ENCODE data around the gene ESR2.

DNA sequence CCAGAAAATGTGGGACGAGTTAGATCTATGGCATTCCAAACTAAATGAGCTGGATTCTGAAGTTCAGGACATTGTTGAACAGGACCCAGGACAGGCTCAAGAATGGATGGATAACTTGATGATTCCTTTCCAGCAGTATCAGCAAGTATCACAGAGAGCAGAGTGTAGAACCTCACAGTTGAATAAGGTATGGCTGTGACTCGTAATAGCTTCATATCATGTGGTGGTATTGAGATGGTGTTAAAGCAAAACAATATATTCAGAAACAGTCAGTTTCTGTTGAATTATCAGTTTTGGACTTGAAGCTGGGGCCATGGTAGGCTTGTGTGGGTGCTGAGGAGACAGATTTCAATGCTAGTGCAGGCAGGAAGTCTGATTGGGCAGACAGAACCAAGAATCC lies 213.7 kb downstream of the ESR2 start:
- TF ChIP-seq CTCF (IDR thresholded peaks at IDR 0.05) = no peak
- no peak for TF ChIP-seq RXRA (IDR thresholded peaks at IDR 0.05; ENCODE audit: borderline replicate concordance, low read depth)
- no peak for TF ChIP-seq USF1 (IDR thresholded peaks at IDR 0.05; ENCODE audit: borderline replicate concordance, low read depth)

Data from SK-N-SH (cell line).